Gastrocnemius medialis (tissue), 4 donors: ENCODE data around the gene IFNGR2. TPM values are rescaled to one million over a fixed set of nuclear protein-coding genes. Genes with fewer than 3 reads are reported as not detected.

Source experiments
- ATAC-seq, 2 donors: fragments of 150-250 bp; one replicate each; pipeline ENCODE4 v1.9.1; 2016
- DNase-seq, 2 donors: peaks; one replicate each; pipeline ENCODE4 v3.0.0-alpha.2; 2019
- H3K27ac ChIP-seq, 4 donors: fragments of 200-600 bp; sonication (generic); 1 replicate in 1 of 4; 2 replicates in 3 of 4; pipeline ENCODE4 v1.5.1; 2016 to 2018; ENCODE audit warnings: mild to moderate bottlenecking in 2 of 4, moderate library complexity in 1 of 4
- H3K27me3 ChIP-seq, 3 donors: fragments of 200-600 bp; sonication (generic) in 2 of 3; 1 replicate in 1 of 3; 2 replicates in 2 of 3; pipeline versions ENCODE4 v1.5.1 to v1.6.0; 2016 to 2019; ENCODE audit warnings: mild to moderate bottlenecking in 1 of 3, moderate library complexity in 1 of 3
- H3K36me3 ChIP-seq, 2 donors: fragments of 200-600 bp; sonication (generic) in 1 of 2; one replicate each; pipeline ENCODE4 v1.5.1; 2017 to 2018
- H3K4me1 ChIP-seq, 2 donors: fragments of 200-600 bp; sonication (generic) in 1 of 2; one replicate each; pipeline ENCODE4 v1.5.1; 2016 to 2017; ENCODE audit warnings: mild to moderate bottlenecking in 2 of 2
- H3K4me3 ChIP-seq, 4 donors: fragments of 200-600 bp; sonication (generic) in 3 of 4; 1 replicate in 1 of 4; 2 replicates in 3 of 4; pipeline ENCODE4 v1.5.1; 2016 to 2019; ENCODE audit warnings: mild to moderate bottlenecking in 2 of 4
- H3K9me3 ChIP-seq, 3 donors: fragments of 200-600 bp; sonication (generic) in 2 of 3; 1 replicate in 1 of 3; 2 replicates in 2 of 3; pipeline ENCODE4 v1.5.1; 2016 to 2019
- CTCF ChIP-seq, 5 experiments: fragments of 450-650 bp in 3 of 5; fragments of 200-600 bp in 2 of 5; sonication (generic) in 2 of 5; IDR thresholded peaks in 4 of 5; conservative IDR thresholded peaks in 1 of 5; 1 replicate in 4 of 5; 2 replicates in 1 of 5; pipeline ENCODE4 v1.5.1; 2016 to 2019; ENCODE audit warnings: antibody characterized with exemption in 5 of 5, mild to moderate bottlenecking in 3 of 5, moderate library complexity in 3 of 5
- POLR2A ChIP-seq, 2 donors: fragments of 450-650 bp; IDR thresholded peaks; one replicate each; pipeline ENCODE4 v1.6.1; 2017; ENCODE audit warnings: antibody characterized with exemption in 2 of 2, mild to moderate bottlenecking in 2 of 2, moderate library complexity in 2 of 2
- in situ Hi-C, 4 donors: fragments of 200-750 bp; cut with MboI; loops; one replicate each; pipeline versions ENCODE4 v1.15.0 to v1.8.0; 2017; ENCODE audit warnings: low sequenced_read_pairs in 4 of 4
- intact Hi-C: fragments of 100-400 bp; cut with DNase I; formaldehyde crosslinking; loops from one replicate; pipeline ENCODE4 v1.15.1; 2023; ENCODE audit warnings: low total_unique reads
- total RNA-seq, 4 donors: library from RNA; depleted of rRNA; stranded (reverse); fragments of >200 nt; gene quantifications; one replicate each; pipeline versions ENCODE4 v1.1.0 to v1.2.3, GENCODE V29; 2016

The IFNGR2 gene
- total RNA-seq, 4 donors from 2014 or later: 13.9 to 27.6 (median 24.2) TPM

DNA sequence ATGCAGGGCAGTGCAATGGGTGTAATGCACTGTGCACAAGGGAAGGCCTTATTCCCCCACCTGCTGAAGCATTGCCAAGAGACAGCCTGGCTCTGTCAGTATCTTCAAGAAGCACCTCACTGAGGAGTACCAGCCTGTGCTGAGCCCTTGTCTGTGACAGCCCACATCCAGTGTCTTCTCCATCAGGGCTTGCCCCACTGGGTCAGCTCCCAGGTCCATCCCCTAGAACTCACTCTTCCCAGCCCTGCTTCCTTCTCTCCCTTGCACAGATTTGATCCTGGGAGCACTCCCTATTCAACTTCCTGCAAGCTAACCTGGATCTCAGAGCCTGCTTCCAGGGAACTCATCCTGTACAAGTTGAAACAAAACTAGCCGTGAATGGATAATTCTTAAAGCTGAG lies 33.6 kb upstream of the IFNGR2 start:
- H3K27ac ChIP-seq: no peak overlapping the region
- no peaks in the 10 kb centered on the region for H3K27me3 ChIP-seq
- H3K4me1 ChIP-seq: no peaks in the 10 kb centered on the region
- no peaks in the 10 kb centered on the region for H3K36me3 ChIP-seq
- in situ Hi-C loops: loop anchor here in 3 of 4 donors (10.0 kb wide), 3 partner anchors 75 to 175 kb away; no protein-coding TSS in a partner anchor
- intact Hi-C loops: no loop called here
- no peak overlapping the region for H3K4me3 ChIP-seq
- no peaks in the 10 kb centered on the region for H3K9me3 ChIP-seq
- DNase-seq: no peak
- TF ChIP-seq CTCF (IDR thresholded peaks at IDR 0.05 in 4 of 5, conservative IDR thresholded peaks at IDR 0.05 in 1 of 5) (no peak), POLR2A (IDR thresholded peaks at IDR 0.05) (no peak)
- ATAC-seq: no peak

DNA sequence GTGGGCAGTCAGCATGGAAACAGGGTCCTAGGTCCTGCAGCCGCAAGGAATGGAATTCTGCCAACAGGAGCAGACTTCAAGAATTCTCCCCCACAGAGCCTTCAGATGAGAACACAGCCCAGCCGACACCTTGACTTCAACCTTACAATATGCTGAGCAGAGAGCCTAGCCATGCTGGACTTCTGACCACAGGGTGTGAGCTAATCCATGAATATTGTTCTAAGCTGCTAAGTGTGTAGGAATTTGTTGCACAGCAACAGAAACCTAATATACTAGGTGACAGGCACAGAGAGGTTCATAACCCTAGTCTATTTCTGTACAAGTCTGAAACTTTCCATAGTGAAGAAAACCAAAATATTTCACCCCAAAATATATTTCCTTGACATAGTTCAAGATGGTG lies 32.9 kb upstream of the IFNGR2 start:
- Histone ChIP-seq H3K27me3 (no peaks in the 10 kb centered on the region), H3K36me3 (no peaks in the 10 kb centered on the region), H3K4me1 (no peaks in the 10 kb centered on the region), H3K27ac (no peak overlapping the region), H3K9me3 (no peaks in the 10 kb centered on the region), H3K4me3 (no peak overlapping the region)
- intact Hi-C loops (no loop called here), in situ Hi-C loops (no loop called here)
- no peak for ATAC-seq
- DNase-seq: no peak
- TF ChIP-seq CTCF (IDR thresholded peaks at IDR 0.05 in 4 of 5, conservative IDR thresholded peaks at IDR 0.05 in 1 of 5) (no peak), POLR2A (IDR thresholded peaks at IDR 0.05) (no peak)

GRCh38 chr21:33371366-33371765 lies 31.8 kb upstream of the IFNGR2 start:
- Histone ChIP-seq H3K9me3 (no peaks in the 10 kb centered on the region), H3K4me3 (no peak overlapping the region), H3K27me3 (no peaks in the 10 kb centered on the region), H3K36me3 (no peaks in the 10 kb centered on the region), H3K4me1 (no peaks in the 10 kb centered on the region), H3K27ac (no peak overlapping the region)
- no peak for ATAC-seq
- TF ChIP-seq POLR2A (IDR thresholded peaks at IDR 0.05) (no peak), CTCF (IDR thresholded peaks at IDR 0.05 in 4 of 5, conservative IDR thresholded peaks at IDR 0.05 in 1 of 5) (no peak)
- DNase-seq: no peak
- in situ Hi-C loops (no loop called here), intact Hi-C loops (no loop called here)

DNA sequence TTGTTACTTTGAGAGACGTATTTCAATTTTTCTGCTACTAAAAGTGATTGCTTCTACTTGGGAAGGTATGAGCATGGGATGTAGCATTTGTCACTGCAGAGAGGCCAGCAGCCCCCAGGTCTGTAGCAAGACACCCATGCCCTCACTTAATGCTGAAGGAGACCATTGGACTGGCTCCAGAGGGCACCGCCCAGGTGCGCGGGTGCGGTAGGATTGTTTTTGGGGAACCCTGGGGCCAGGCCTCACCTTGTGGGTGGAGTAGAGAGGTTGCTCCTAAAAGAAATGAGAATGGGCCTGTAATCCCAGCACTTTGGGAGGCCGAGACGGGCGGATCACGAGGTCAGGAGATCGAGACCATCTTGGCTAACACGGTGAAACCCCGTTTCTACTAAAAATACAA lies 30.6 kb upstream of the IFNGR2 start:
- in situ Hi-C loops: no loop called here

More for the DNA sequence above, 30.6 kb upstream of the IFNGR2 start:
- intact Hi-C loops: no loop called here
- Histone ChIP-seq H3K9me3 (no peaks in the 10 kb centered on the region), H3K27me3 (no peaks in the 10 kb centered on the region), H3K4me3 (no peak overlapping the region), H3K27ac (no peak overlapping the region), H3K36me3 (no peaks in the 10 kb centered on the region), H3K4me1 (no peaks in the 10 kb centered on the region)
- ATAC-seq (no peak), DNase-seq (no peak)
- TF ChIP-seq CTCF (IDR thresholded peaks at IDR 0.05 in 4 of 5, conservative IDR thresholded peaks at IDR 0.05 in 1 of 5): no peak
